ENCODE results near the gene PCYT1A.
A peak's percentile ranks its signal among the peaks of the same experiment; 100 is the strongest.

Gene PCYT1A

DNA sequence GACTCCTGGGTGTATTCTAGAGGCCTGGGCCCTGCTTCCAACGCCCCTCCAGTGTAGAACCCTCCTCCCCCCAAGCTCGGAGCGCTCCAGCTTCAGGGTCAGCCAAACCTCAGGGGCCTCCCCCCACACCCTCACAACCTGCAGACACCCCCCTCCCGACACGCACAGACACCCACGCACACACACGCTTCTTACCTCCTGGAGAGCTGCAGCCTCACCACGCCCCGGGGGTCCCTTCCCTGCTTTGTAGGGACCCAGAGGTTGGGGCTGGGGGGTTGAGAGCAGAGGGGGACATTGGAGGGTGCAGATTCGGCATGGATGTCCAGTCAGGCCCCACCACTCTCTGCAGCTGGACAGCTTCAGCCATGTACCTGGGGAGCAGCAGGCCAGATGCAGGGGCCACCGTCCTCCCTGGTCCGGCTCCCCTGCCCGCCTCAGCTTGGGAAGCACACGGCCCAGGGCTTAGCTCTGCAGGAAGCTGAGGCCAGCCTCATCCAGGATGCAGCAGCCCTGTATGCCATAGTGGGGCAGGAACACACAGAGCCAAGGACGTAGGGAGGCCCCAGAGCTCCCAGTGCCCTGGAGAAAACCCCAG lies 89.3 kb downstream of the PCYT1A start:
- Histone ChIP-seq H3K4me2 (peak overlapping the region in 10 of 11 experiments; percentile 0 to 53 (median 21); a peak in 12 of 22 replicates), H3K4me1 (peaks cover 40 to 71% (median 56%) of the 10 kb centered on the region in 10 experiments), H4K20me1 (no peaks in the 10 kb centered on the region), H3K4me3 (no peak overlapping the region), H3K27me3 (no peaks in the 10 kb centered on the region), H3K36me3 (no peaks in the 10 kb centered on the region), H3K9me3 (replicated peaks in 1 of 11) (no peaks in the 10 kb centered on the region), H3K27ac (peak overlapping the region in 1 of 11 experiments; percentile 1; a peak in 1 of 22 replicates), H3K9ac (peak overlapping the region in 3 of 11 experiments; percentile 28 to 41 (median 34); a peak in 2 of 22 replicates)
- no peak for TF ChIP-seq Cebpa-rat (IDR thresholded peaks at IDR 0.05)

GRCh38 chr3:196197524-196197923 lies 90.0 kb downstream of the PCYT1A start:
- Histone ChIP-seq H3K4me2 (peak overlapping the region in 8 of 11 experiments; percentile 5 to 53 (median 28); a peak in 15 of 22 replicates), H3K27ac (0 out of 22 replicates have a peak overlapping the region, but pooled peaks of 1 of the 11 experiments have one; percentile 18), H3K4me1 (peaks cover 40 to 71% (median 56%) of the 10 kb centered on the region in 10 experiments), H3K9me3 (replicated peaks in 1 of 11) (no peaks in the 10 kb centered on the region), H3K4me3 (no peak overlapping the region), H3K27me3 (no peaks in the 10 kb centered on the region), H4K20me1 (no peaks in the 10 kb centered on the region), H3K9ac (peak overlapping the region in 4 of 11 experiments; percentile 24 to 41 (median 31); a peak in 3 of 22 replicates), H3K36me3 (no peaks in the 10 kb centered on the region)
- TF ChIP-seq Cebpa-rat (IDR thresholded peaks at IDR 0.05): no peak

DNA sequence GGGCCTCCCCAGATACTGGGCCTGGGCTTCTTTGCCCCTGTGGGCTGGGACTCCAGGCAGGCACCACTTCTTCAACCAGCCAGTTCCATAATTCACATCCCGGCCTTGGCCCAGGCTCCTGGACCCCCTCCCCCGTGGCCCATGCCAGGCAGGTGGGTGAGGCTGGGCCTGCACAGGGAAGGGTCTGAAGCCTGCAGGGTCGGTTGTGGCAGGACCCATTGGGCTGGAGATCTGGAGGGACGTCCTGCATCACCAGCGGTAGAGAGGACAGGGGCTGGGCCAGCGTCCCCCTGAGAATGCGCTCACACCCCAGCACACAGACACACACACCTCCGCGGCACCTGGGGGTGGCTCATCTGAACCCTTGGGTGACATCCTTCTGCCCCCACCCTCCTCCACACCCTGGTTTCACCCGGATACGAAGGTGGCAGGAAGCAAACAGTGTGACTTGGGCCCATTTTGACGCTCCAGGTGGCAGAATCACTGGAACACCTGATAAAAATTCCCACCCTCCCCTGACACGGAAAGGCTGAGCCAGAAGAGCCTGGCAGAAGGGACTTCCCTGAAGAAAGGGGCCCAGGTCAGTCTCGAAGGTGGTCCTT lies 91.8 kb downstream of the PCYT1A start:
- H3K27ac ChIP-seq: peak overlapping the region in 7 of 11 experiments; percentile 19 to 95 (median 90); a peak in 10 of 22 replicates
- peak overlapping the region in 6 of 11 experiments; percentile 26 to 88 (median 61); a peak in 7 of 22 replicates for H3K4me2 ChIP-seq
- no peak for TF ChIP-seq Cebpa-rat (IDR thresholded peaks at IDR 0.05)
- H3K9ac ChIP-seq: peak overlapping the region in 4 of 11 experiments; percentile 15 to 85 (median 52); a peak in 4 of 22 replicates
- H3K4me3 ChIP-seq: no peak overlapping the region
- no peaks in the 10 kb centered on the region for H3K27me3 ChIP-seq
- peaks cover 48 to 78% (median 65%) of the 10 kb centered on the region in 10 experiments for H3K4me1 ChIP-seq
- no peaks in the 10 kb centered on the region for H4K20me1 ChIP-seq
- no peaks in the 10 kb centered on the region for H3K36me3 ChIP-seq
- no peaks in the 10 kb centered on the region for H3K9me3 ChIP-seq (replicated peaks in 1 of 11)

- Histone ChIP-seq H3K4me3 (no peak overlapping the region; a peak in 1 of 20 replicates), H3K36me3 (no peaks in the 10 kb centered on the region), H3K9ac (peak overlapping the region in 10 of 11 experiments; percentile 44 to 85 (median 70); a peak in 16 of 22 replicates), H3K9me3 (replicated peaks in 1 of 11) (no peaks in the 10 kb centered on the region), H3K27me3 (no peaks in the 10 kb centered on the region), H3K4me2 (peak overlapping the region; percentile 61 to 90 (median 78); a peak in 21 of 22 replicates), H3K4me1 (peaks cover 54 to 87% (median 75%) of the 10 kb centered on the region in 10 experiments), H3K27ac (peak overlapping the region; percentile 69 to 95 (median 88)), H4K20me1 (no peaks in the 10 kb centered on the region)
- TF ChIP-seq Cebpa-rat (IDR thresholded peaks at IDR 0.05): no peak
Observed at GRCh38 chr3:196194542-196194915, 93.0 kb downstream of the PCYT1A start.

DNA sequence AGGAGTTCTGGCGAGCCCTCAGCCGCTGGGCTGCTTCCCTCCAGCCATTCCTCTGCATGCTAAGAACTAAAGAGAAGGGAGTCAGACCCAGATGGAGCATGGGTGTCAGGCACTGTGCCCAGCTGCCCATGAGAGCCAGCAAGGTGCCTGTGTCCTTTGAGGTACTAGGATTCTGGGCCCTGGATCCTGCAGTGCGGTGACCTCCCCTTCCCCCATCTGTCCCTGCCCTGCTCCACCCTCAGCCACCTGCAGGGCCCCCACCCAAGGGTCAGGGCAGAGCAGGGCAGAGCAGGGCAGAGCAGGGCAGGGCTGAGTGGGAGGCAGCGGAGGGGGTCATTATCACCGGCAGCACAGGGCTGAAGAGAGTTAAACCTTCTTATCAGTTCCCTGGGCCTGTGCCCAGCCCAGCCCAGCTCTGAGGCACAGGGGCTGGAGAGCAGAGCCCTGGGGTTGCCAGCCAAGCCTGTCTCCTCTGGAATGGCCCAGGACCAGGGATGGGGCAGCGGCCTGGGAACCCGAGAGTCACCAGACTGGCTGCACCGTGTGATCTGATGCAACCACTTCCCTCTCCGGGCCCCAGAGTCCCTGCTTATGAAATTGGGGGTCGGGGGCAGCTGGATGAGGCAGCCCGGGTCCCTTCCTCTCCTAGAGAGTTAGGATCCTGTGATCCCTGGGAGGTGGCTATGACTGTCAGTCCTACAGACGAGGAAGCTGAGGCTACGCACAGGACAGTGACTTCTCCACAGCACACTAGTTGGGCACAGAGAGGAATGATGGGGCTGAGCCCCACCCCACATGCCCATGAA lies 93.6 kb downstream of the PCYT1A start:
- no peaks in the 10 kb centered on the region for H3K36me3 ChIP-seq
- H3K4me3 ChIP-seq: no peak overlapping the region; a peak in 1 of 20 replicates
- TF ChIP-seq Cebpa-rat (IDR thresholded peaks at IDR 0.05): 0 out of 22 replicates have a peak, but pooled peaks of 1 of the 11 experiments have one; percentile 23
- H3K27me3 ChIP-seq: no peaks in the 10 kb centered on the region
- H4K20me1 ChIP-seq: no peaks in the 10 kb centered on the region
- peak overlapping the region; percentile 44 to 85 (median 69); a peak in 21 of 22 replicates for H3K9ac ChIP-seq
- peak overlapping the region; percentile 61 to 90 (median 78) for H3K4me2 ChIP-seq
- peaks cover 60 to 93% (median 81%) of the 10 kb centered on the region in 10 experiments for H3K4me1 ChIP-seq
- peak overlapping the region; percentile 69 to 95 (median 88) for H3K27ac ChIP-seq
- H3K9me3 ChIP-seq (replicated peaks in 1 of 11): no peaks in the 10 kb centered on the region

- H3K36me3 ChIP-seq: no peaks in the 10 kb centered on the region
- no peaks in the 10 kb centered on the region for H3K9me3 ChIP-seq (replicated peaks in 1 of 11)
- no peaks in the 10 kb centered on the region for H4K20me1 ChIP-seq
- peaks cover 63 to 89% (median 85%) of the 10 kb centered on the region in 10 experiments for H3K4me1 ChIP-seq
- H3K9ac ChIP-seq: peak overlapping the region; percentile 44 to 85 (median 69)
- no peaks in the 10 kb centered on the region for H3K27me3 ChIP-seq
- H3K4me2 ChIP-seq: peak overlapping the region; percentile 61 to 90 (median 78)
- peak overlapping the region; percentile 69 to 95 (median 88) for H3K27ac ChIP-seq
- TF ChIP-seq Cebpa-rat (IDR thresholded peaks at IDR 0.05): no peak
- no peak overlapping the region for H3K4me3 ChIP-seq
Observed at GRCh38 chr3:196193133-196193735, 94.3 kb downstream of the PCYT1A start.

DNA sequence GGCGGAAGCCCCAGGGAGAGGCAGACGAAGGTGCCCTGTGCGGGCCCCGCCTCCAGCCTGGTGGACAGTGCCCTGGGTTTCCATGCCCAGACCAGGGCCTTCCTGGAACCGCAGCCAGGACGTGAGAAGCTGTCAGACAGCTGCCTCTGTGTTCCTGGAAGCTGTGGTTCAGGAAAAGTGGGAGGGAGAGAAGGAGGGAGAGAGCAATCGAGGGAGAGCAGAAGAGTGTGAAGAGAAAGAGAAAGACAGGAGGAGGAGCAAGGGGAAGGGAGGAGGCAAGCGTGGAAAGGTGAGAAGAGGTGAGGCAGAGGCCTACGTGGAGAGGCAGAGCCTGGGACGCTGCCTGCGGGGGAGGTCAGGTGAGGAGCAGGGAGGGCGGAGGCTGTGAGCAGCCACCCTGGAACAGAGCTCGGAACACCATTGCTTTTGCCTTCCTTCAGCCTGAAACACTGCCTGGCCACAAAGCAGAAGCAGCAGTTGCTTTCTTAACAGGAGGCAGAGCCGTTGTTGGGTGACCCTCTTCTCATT lies 94.9 kb downstream of the PCYT1A start:
- H3K27ac ChIP-seq: peak overlapping the region; percentile 69 to 95 (median 88)
- no peaks in the 10 kb centered on the region for H3K9me3 ChIP-seq (replicated peaks in 1 of 11)
- H3K36me3 ChIP-seq: no peaks in the 10 kb centered on the region
- no peaks in the 10 kb centered on the region for H3K27me3 ChIP-seq
- peaks cover 57 to 92% (median 81%) of the 10 kb centered on the region in 10 experiments for H3K4me1 ChIP-seq
- H3K4me3 ChIP-seq: no peak overlapping the region
- no peaks in the 10 kb centered on the region for H4K20me1 ChIP-seq
- peak overlapping the region; percentile 55 to 85 (median 69) for H3K9ac ChIP-seq
- H3K4me2 ChIP-seq: peak overlapping the region; percentile 61 to 90 (median 78)
- TF ChIP-seq Cebpa-rat (IDR thresholded peaks at IDR 0.05): no peak

DNA sequence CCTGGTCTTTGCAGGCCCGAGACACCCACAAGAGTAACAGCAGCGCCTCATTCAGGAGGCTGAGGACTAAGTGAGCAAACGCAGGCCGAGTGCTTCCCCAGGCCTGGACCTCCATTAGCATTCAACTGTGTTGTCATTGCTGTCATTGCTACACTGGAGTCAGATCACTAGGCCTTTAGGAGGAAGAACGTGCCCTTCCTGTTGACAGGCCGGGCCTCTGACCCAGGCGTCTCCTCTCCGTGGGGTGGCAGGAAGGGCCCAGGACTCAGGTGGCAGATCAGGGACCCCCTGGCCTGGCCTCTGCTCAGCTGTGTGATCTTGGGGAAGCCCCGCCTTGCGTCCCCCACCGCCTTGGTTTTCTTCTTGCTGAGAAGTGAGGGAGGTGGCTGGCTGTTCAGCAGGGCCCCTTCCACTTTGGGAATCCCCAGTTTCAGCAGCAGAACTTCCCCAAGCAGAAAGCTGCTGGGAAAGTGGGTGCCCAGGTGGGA lies 95.4 kb downstream of the PCYT1A start:
- Histone ChIP-seq H3K4me1 (peaks cover 59 to 95% (median 81%) of the 10 kb centered on the region in 10 experiments), H4K20me1 (no peaks in the 10 kb centered on the region), H3K9me3 (replicated peaks in 1 of 11) (no peaks in the 10 kb centered on the region), H3K27me3 (no peaks in the 10 kb centered on the region), H3K4me3 (no peak overlapping the region), H3K9ac (peak overlapping the region; percentile 55 to 85 (median 69)), H3K4me2 (peak overlapping the region; percentile 61 to 90 (median 78)), H3K27ac (peak overlapping the region; percentile 69 to 95 (median 88)), H3K36me3 (no peaks in the 10 kb centered on the region)
- no peak for TF ChIP-seq Cebpa-rat (IDR thresholded peaks at IDR 0.05)
